GM13977 (cell line): Measurements from ENCODE around the gene MEOX2.

Experiments
- DNase-seq: peaks from one replicate; pipeline ENCODE4 v3.0.0; 2012; ENCODE audit warnings: low spot score
- in situ Hi-C: fragments of 300-500 bp; cut with MboI; formaldehyde crosslinking; loops from one replicate; pipeline ENCODE4 v1.12.0; 2022; ENCODE audit warnings: low sequenced_read_pairs, low pct_unique_long_range_greater_than_20kb, mixed read lengths, inconsistent platforms; ENCODE audit not compliant: unreplicated experiment
- TF ChIP-seq, protein P1 (sequence below): IDR thresholded peaks from 2 replicates; pipeline ENCODE4 v1.5.1; 2012; ENCODE audit warnings: mild to moderate bottlenecking, control low read depth; ENCODE audit not compliant: insufficient read depth; ENCODE audit errors: extremely low read depth, missing control alignments

The MEOX2 gene

DNA sequence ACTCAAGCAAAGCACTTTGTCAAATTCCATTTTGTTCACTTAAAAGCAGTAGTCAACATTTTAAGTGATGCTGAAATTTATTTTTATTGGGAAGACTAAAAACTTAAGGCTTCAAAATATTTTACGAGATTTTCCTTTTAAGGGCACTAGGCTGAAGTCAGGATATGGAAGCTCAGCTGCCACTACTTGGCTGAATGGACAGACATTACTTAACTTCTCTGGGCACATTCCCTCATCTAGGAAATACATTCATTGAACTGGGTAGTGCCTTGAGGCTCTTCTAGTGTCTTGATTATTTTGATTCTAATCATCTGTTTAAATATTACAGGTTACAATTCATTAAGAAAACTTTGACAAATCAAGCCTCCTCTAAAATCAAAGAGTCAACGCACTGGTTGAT, 11.1 kb downstream of the MEOX2 start:
- DNase-seq, result no peak
- in situ Hi-C loops, result no loop called here

DNA sequence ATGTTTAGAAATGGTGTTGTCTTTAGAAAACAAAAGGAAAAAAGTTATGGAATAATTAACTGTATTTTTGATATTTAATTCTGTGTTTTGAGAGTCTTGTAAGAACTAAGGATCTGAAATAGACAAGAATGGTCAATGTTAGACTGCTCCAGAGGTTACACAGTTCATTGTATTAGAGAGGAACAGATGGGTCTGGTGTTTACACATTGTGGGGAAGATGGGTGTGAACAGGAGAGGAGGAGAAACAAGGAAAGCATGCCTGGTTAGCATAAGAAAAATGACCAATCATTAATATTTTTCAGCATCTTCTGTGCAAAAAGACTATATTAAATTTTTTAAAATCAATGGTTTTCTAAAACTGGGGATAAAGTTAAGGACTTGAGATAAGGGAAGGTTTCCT, 11.9 kb downstream of the MEOX2 start:
- no peak for DNase-seq
- TF ChIP-seq, protein P1, sequence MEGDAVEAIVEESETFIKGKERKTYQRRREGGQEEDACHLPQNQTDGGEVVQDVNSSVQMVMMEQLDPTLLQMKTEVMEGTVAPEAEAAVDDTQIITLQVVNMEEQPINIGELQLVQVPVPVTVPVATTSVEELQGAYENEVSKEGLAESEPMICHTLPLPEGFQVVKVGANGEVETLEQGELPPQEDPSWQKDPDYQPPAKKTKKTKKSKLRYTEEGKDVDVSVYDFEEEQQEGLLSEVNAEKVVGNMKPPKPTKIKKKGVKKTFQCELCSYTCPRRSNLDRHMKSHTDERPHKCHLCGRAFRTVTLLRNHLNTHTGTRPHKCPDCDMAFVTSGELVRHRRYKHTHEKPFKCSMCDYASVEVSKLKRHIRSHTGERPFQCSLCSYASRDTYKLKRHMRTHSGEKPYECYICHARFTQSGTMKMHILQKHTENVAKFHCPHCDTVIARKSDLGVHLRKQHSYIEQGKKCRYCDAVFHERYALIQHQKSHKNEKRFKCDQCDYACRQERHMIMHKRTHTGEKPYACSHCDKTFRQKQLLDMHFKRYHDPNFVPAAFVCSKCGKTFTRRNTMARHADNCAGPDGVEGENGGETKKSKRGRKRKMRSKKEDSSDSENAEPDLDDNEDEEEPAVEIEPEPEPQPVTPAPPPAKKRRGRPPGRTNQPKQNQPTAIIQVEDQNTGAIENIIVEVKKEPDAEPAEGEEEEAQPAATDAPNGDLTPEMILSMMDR, result no peak
- in situ Hi-C loops, result no loop called here

More for the DNA sequence above, 11.1 kb downstream of the MEOX2 start:
- TF ChIP-seq, protein P1, result no peak

DNA sequence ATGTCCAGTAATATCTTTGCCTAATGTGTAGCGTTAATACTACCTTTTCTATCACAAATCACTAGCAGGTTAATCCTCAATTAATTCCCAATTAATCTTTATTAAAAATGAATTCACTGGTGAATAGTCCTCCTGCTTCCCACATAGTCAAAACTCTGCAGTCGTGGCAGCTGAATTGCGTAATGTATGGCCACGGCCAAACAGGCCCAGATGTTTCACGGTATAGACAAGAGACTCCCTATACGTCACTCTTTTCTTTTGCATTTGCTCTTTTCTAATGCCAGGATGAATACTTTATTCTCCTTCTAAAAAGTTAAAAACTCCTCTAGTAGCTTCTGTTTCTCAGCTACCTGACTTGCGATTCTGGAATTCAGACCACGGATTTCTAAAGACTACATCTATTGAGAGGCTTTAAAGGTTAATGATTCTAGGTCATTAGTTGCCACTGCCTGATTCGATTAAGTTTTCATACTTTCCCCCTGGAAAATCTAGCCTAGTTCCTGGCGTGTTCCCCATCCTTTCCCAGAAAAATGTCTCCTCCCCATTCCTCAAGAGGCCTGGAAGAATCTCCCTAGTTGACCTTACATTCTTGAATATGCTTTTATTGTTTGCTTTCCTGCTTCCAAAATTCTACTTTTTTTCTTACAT, 16.9 kb downstream of the MEOX2 start:
- TF ChIP-seq, protein P1, result no peak

DNA sequence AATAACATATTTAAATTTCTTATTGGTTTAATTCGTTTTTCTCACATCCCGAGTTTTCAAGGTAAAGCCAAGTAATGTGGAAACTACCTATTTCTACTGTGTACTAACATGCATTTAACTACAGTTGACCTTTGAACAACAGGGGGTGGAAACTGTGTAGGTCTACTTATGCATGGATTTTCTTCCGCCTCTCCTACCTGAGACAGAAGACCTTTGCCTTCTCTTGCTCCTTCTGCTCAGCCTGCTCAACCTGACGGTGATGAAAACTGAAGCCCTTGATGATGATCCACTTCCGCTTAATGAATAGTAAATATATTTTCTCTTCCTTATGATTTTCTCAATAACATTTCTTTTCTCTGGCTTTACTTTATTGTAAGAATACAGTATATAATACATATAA, 18.5 kb downstream of the MEOX2 start:
- TF ChIP-seq, protein P1, result no peak

More for the DNA sequence above, 16.9 kb downstream of the MEOX2 start:
- in situ Hi-C loops, result no loop called here
- no peak for DNase-seq

DNA sequence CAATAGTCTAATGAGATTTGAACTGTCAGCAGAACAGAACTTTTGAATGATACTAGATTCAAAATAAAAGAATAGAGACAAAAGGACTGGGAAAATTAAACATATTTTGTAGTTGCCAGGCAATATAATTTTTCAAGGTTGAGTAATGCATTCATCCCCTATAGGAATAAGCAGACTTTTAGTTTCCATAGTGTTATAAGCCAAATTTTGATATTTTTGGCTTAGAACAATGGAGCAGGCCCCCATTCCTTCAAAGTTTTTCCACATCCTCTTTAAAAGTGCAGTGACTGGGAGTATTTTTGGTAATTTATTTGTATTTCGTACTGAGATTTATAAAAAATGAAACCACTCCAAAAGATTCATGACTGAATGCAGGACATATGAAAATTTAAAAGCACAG, 24.0 kb downstream of the MEOX2 start:
- TF ChIP-seq, protein P1, result no peak
- in situ Hi-C loops, result no loop called here
- no peak for DNase-seq

More for the DNA sequence above, 18.5 kb downstream of the MEOX2 start:
- no peak for DNase-seq
- in situ Hi-C loops, result no loop called here

DNA sequence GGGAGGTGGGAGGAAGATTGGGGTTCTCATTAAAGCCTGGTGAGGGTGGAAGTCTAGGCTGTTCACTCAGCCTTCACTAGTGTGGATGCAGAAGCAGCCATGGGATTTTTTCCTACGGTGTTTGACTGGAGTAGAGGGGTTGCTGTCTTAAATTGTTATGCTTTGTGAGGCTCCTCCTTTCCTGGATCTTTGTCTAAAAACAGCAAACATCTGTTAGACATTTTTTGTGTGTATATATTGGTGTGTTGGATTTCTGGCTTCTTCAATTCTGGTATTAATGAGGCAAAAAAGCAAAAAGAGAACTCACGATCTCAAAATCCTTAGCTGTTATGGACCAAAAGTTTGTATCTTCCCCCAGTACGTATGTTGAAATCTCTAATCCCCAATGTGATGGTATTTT, 28.2 kb downstream of the MEOX2 start:
- DNase-seq, result no peak
- in situ Hi-C loops, result no loop called here
- TF ChIP-seq, protein P1, result no peak
